ENCODE data around the gene CXCL14.

DNA sequence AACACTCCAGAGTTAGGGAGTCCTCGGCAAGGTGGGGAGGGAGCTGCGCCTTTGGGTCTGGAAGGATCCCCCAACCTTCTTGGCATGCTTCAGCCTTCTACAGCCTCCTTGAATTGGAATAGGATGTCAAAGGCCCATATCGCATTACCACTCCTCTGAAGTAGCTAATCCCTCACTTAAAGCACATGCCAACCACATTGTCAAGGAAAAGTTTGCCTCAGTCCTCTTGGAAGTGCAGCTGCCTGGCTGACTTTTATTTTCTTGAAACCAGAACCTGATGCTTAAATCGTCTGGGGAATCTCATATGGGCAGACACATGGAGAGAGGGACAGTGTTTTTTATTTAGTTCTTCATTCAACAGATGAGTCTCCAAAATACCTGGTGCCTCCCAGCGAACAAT, 14.5 kb downstream of the CXCL14 start:
- TF ChIP-seq, protein P1, sequence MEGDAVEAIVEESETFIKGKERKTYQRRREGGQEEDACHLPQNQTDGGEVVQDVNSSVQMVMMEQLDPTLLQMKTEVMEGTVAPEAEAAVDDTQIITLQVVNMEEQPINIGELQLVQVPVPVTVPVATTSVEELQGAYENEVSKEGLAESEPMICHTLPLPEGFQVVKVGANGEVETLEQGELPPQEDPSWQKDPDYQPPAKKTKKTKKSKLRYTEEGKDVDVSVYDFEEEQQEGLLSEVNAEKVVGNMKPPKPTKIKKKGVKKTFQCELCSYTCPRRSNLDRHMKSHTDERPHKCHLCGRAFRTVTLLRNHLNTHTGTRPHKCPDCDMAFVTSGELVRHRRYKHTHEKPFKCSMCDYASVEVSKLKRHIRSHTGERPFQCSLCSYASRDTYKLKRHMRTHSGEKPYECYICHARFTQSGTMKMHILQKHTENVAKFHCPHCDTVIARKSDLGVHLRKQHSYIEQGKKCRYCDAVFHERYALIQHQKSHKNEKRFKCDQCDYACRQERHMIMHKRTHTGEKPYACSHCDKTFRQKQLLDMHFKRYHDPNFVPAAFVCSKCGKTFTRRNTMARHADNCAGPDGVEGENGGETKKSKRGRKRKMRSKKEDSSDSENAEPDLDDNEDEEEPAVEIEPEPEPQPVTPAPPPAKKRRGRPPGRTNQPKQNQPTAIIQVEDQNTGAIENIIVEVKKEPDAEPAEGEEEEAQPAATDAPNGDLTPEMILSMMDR (conservative IDR thresholded peaks at IDR 0.05): no peak
- no peak for TF ChIP-seq EZH2 (IDR thresholded peaks at IDR 0.05; ENCODE audit: low read depth)

All from PC-9 (cell line).